Lower leg skin (tissue), 3 donors: Measurements from ENCODE around the gene ARHGEF26.

Experiments used
- CTCF ChIP-seq, 3 donors: fragments of 450-650 bp; IDR thresholded peaks; one replicate each; pipeline ENCODE4 v1.5.1; 2016; ENCODE audit warnings: antibody characterized with exemption in 3 of 3, mild to moderate bottlenecking in 3 of 3, moderate library complexity in 2 of 3
- POLR2A ChIP-seq, 2 donors: fragments of 450-650 bp; IDR thresholded peaks; one replicate each; pipeline ENCODE4 v1.6.1; 2016 to 2017; ENCODE audit warnings: antibody characterized with exemption in 2 of 2, mild to moderate bottlenecking in 1 of 2, moderate library complexity in 1 of 2

- TF ChIP-seq CTCF (IDR thresholded peaks at IDR 0.05) (no peak), POLR2A (IDR thresholded peaks at IDR 0.05) (no peak)
Observed at GRCh38 chr3:154131830-154132229, 10.6 kb downstream of the ARHGEF26 start.
